SH-SY5Y (cell line): ENCODE measurements around the gene IL5.

Experiments used
- GATA2 ChIP-seq: IDR thresholded peaks from 2 replicates; pipeline ENCODE4 v1.6.1; 2011; ENCODE audit warnings: mild to moderate bottlenecking, low read depth, low read length
- GATA3 ChIP-seq: IDR thresholded peaks from 2 replicates; pipeline ENCODE4 v1.6.1; 2011; ENCODE audit warnings: low read depth, mild to moderate bottlenecking, low read length, moderate library complexity

GRCh38 chr5:132497488-132497997 is 45.8 kb downstream of the IL5 start:
- TF ChIP-seq GATA2 (no peak), GATA3 (no peak)
